IMR-90 (cell line): ENCODE data around the gene KRT1.

Experiments
- BHLHE40 ChIP-seq: fragments of 150-350 bp; IDR thresholded peaks from 2 replicates; pipeline ENCODE4 v1.6.1; 2016; ENCODE audit warnings: mild to moderate bottlenecking, low read depth, low read length
- CEBPB ChIP-seq: IDR thresholded peaks from 2 replicates; pipeline ENCODE4 v1.6.1; 2012; ENCODE audit warnings: low read depth, low read length, improper control_type of control experiment
- CHD1 ChIP-seq: IDR thresholded peaks from 2 replicates; pipeline ENCODE4 v1.6.1; 2012; ENCODE audit warnings: low read depth, low read length, improper control_type of control experiment
- CTCF ChIP-seq: conservative IDR thresholded peaks from 2 replicates; pipeline ENCODE4 v1.5.1; 2012; ENCODE audit warnings: mild to moderate bottlenecking, low read depth, low read length, improper control_type of control experiment
- FOS ChIP-seq: fragments of 150-350 bp; IDR thresholded peaks from 2 replicates; pipeline ENCODE4 v1.6.1; 2016; ENCODE audit warnings: low read depth, low read length
- POLR2A ChIP-seq: IDR thresholded peaks from 2 replicates; pipeline ENCODE4 v1.6.1; 2012; ENCODE audit warnings: mild to moderate bottlenecking, low read depth, low read length
- RAD21 ChIP-seq: IDR thresholded peaks from 2 replicates; pipeline ENCODE4 v1.6.1; 2012; ENCODE audit warnings: low read length, improper control_type of control experiment
- RCOR1 ChIP-seq: IDR thresholded peaks from 2 replicates; pipeline ENCODE4 v1.6.1; 2012; ENCODE audit warnings: mild to moderate bottlenecking, low read length, improper control_type of control experiment; ENCODE audit not compliant: insufficient replicate concordance
- SMC3 ChIP-seq: fragments of 150-350 bp; IDR thresholded peaks from 2 replicates; pipeline ENCODE4 v1.6.1; 2016; ENCODE audit warnings: low read depth, mild to moderate bottlenecking, antibody characterized with exemption, low read length, moderate library complexity

- no peak for TF ChIP-seq SMC3
- TF ChIP-seq CEBPB: no peak
- TF ChIP-seq CTCF: no peak
- TF ChIP-seq RAD21: no peak
- no peak for TF ChIP-seq CHD1
- no peak for TF ChIP-seq BHLHE40
- no peak for TF ChIP-seq POLR2A
- TF ChIP-seq FOS: no peak
- TF ChIP-seq RCOR1: no peak
Measured at GRCh38 chr12:52647601-52648000, 32.6 kb downstream of the KRT1 start.
